DND-41 (cell line): ENCODE results near the gene ARHGAP22.

Source experiments
- ATAC-seq: fragments of 200-7000 bp; cut with Tn5 transposase; 3 replicates; pipeline ENCODE4 v1.9.1; 2021; ENCODE audit warnings: low read depth; ENCODE audit not compliant: insufficient read depth
- DNase-seq: peaks from one replicate; pipeline ENCODE4 v3.0.0-alpha.2; 2020
- H2AFZ ChIP-seq: 2 replicates; pipeline ENCODE4 v1.6.0; 2012; ENCODE audit warnings: low read depth, low read length
- H3K27ac ChIP-seq: 2 replicates; pipeline ENCODE4 v1.5.1; 2012; ENCODE audit warnings: low read length, inconsistent platforms
- H3K27me3 ChIP-seq: fragments of 200-600 bp; sonication (generic); 2 replicates; pipeline ENCODE4 v1.6.0; 2012; ENCODE audit warnings: low read length, mild to moderate bottlenecking, inconsistent platforms; ENCODE audit not compliant: insufficient read depth, poor library complexity
- H3K36me3 ChIP-seq: 2 replicates; pipeline ENCODE4 v1.5.1; 2012; ENCODE audit warnings: low read length, inconsistent platforms; ENCODE audit not compliant: insufficient read depth
- H3K4me1 ChIP-seq: 2 replicates; pipeline ENCODE4 v1.5.1; 2012; ENCODE audit warnings: mild to moderate bottlenecking, low read length; ENCODE audit not compliant: insufficient read depth
- H3K4me2 ChIP-seq: 2 replicates; pipeline ENCODE4 v1.6.0; 2012; ENCODE audit warnings: mild to moderate bottlenecking, moderate library complexity, low read length, inconsistent platforms; ENCODE audit not compliant: insufficient read depth
- H3K4me3 ChIP-seq, 2 experiments: fragments of 200-600 bp in 1 of 2; shearing (Covaris generic) in 1 of 2; 2 replicates each; pipeline ENCODE4 v1.5.1; 2012 to 2016; ENCODE audit warnings: inconsistent platforms in 2 of 2, low read length in 2 of 2, mild to moderate bottlenecking in 2 of 2, low read depth in 1 of 2, moderate library complexity in 1 of 2
- H3K79me2 ChIP-seq: 2 replicates; pipeline ENCODE4 v1.6.0; 2012; ENCODE audit warnings: low read length, inconsistent platforms; ENCODE audit not compliant: insufficient read depth
- H3K9ac ChIP-seq: 2 replicates; pipeline ENCODE4 v1.6.0; 2012; ENCODE audit warnings: low read depth, mild to moderate bottlenecking, inconsistent platforms, low read length, moderate library complexity
- H3K9me3 ChIP-seq: 2 replicates; pipeline ENCODE4 v1.5.1; 2012; ENCODE audit warnings: low read length, moderate library complexity, mild to moderate bottlenecking, inconsistent platforms; ENCODE audit not compliant: insufficient read depth, severe bottlenecking
- H4K20me1 ChIP-seq: 2 replicates; pipeline ENCODE4 v1.6.0; 2012; ENCODE audit warnings: low read length; ENCODE audit not compliant: insufficient read depth
- EZH2 ChIP-seq: IDR thresholded peaks from 3 replicates; pipeline ENCODE4 v1.6.1; 2012; ENCODE audit warnings: borderline replicate concordance, low read depth, mild to moderate bottlenecking, moderate library complexity, low read length, inconsistent platforms; ENCODE audit not compliant: severe bottlenecking
- TF ChIP-seq, protein P1 (sequence below): IDR thresholded peaks from 2 replicates; pipeline ENCODE4 v1.5.1; 2012; ENCODE audit warnings: borderline replicate concordance, low read length, moderate library complexity, mild to moderate bottlenecking; ENCODE audit not compliant: poor library complexity, severe bottlenecking; ENCODE audit errors: extremely low read depth

ARHGAP22 gene

DNA sequence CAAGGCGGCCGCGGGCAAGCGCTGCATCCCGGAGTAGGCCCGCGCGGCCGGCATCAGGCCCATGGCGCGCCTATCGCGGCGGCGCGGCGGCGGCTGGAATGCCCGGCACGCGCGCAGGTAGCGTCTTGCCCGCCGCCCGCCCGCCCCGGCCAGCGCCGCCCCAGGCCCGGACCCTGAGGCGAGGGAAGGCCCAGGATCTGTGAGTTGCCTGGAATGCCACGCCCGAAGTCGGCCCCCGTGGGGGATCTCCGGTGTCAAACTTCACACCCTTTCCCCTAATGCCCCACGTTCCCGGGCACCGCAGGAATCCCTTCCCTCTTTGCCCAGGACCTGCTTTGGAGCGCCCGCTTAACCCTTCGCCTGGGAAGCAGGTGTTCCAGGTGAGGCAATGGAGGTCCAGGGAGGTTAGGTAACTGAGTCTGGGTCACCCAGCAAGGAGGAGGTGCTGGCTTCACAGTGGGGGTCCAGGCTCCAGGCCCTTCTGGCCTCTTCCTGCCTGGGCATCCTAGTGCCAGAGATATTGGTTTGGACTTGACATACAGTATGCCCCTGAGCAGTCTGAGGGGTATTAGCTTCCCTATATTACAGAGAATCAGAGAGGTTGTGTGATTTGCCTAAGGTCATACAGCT is 138.1 kb downstream of the ARHGAP22 start:
- no peaks in the 10 kb centered on the region for H3K27me3 ChIP-seq
- ATAC-seq (no peak), DNase-seq (no peak)
- no peaks in the 10 kb centered on the region for H3K36me3 ChIP-seq
- TF ChIP-seq, protein P1, sequence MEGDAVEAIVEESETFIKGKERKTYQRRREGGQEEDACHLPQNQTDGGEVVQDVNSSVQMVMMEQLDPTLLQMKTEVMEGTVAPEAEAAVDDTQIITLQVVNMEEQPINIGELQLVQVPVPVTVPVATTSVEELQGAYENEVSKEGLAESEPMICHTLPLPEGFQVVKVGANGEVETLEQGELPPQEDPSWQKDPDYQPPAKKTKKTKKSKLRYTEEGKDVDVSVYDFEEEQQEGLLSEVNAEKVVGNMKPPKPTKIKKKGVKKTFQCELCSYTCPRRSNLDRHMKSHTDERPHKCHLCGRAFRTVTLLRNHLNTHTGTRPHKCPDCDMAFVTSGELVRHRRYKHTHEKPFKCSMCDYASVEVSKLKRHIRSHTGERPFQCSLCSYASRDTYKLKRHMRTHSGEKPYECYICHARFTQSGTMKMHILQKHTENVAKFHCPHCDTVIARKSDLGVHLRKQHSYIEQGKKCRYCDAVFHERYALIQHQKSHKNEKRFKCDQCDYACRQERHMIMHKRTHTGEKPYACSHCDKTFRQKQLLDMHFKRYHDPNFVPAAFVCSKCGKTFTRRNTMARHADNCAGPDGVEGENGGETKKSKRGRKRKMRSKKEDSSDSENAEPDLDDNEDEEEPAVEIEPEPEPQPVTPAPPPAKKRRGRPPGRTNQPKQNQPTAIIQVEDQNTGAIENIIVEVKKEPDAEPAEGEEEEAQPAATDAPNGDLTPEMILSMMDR = no peak
- TF ChIP-seq EZH2 = no peak
- no peak overlapping the region for H3K4me3 ChIP-seq
- H3K9ac ChIP-seq = no peak overlapping the region
- no peaks in the 10 kb centered on the region for H3K79me2 ChIP-seq
- no peak overlapping the region for H2AFZ ChIP-seq
- H4K20me1 ChIP-seq = no peaks in the 10 kb centered on the region
- no peak overlapping the region for H3K27ac ChIP-seq
- no peaks in the 10 kb centered on the region for H3K9me3 ChIP-seq
- no peak overlapping the region for H3K4me2 ChIP-seq
- no peaks in the 10 kb centered on the region for H3K4me1 ChIP-seq

DNA sequence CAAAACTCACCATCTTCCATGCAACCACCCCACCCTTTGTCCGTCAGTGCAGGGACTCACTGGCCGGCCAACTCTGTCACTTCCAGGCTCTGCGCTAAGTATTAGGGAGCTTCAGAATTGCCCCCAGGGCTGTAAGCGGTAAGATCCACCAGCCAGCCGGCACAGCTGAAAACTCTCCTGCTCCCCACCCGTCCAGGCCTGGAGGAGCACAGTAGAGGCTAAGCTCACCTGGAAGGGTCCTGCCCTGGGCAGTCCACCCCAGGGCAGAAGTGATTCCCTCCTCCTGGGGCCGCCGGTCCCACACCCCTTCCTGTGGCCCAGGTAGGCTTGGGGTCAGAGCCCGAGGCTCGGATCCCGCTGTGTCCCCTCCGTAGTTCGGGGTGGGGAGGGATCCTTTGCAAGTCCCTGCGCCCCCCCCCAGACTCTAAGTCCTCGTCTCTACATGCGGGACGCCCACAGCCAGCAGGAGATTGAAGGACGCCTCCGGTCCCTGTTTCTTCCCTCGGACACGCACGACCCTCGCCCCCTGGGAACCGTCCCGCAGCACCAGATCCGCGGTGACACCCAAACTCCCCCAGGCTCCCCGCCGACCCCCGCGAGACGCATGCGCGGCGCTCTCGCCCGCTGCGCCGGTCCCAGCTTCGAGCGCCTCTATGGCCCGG is 138.9 kb downstream of the ARHGAP22 start:
- no peak for ATAC-seq
- Histone ChIP-seq H3K4me1 (no peaks in the 10 kb centered on the region), H3K4me3 (no peak overlapping the region), H4K20me1 (no peaks in the 10 kb centered on the region), H3K4me2 (no peak overlapping the region), H3K36me3 (no peaks in the 10 kb centered on the region), H3K27ac (no peak overlapping the region), H2AFZ (no peak overlapping the region), H3K9ac (no peak overlapping the region), H3K9me3 (no peaks in the 10 kb centered on the region), H3K79me2 (no peaks in the 10 kb centered on the region), H3K27me3 (no peaks in the 10 kb centered on the region)
- DNase-seq = no peak
- TF ChIP-seq EZH2 = no peak
- TF ChIP-seq, protein P1 = no peak

DNA sequence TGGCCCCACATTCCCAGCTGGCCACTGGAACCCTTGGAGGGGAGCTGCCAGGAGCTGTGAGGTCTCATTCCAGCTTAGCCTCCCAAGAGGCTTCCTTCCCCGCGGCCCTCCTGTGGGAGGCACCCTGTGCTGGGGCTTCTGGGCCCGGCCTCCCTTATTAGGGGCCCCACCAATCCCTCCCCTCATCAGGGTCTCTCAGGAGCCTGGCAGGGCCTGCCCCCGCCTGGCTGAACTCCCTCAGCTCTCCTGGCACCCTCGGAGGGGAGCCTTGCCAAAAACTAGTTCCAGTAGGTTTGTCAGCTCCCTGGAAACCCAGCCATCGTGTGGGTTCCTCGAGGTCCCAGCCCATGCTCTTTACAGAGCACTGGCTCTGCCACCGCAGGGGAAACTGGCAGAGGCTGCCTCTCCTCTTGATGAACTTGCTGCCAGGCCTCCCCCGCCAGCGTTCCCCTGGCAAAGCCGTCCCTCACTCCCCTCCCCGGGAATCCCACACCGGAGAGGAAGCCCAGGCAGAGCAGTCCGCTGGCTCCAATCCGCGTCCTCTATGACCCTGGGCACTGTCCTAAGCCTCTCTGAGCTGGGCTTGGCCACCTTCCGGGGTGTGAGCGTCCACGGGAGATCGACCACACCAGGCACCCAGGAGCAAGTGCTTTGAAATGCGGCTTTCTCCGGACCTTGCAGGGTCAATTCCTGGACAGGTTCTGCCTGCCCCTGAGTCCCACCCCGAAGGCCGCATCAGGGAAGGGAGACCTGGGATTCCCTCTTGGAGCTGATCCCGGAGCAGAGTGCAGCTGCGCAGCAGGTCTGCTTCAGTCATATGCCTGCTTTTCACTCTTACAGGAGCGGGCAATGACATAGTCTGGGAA is 139.8 kb downstream of the ARHGAP22 start:
- no peaks in the 10 kb centered on the region for H3K79me2 ChIP-seq
- no peaks in the 10 kb centered on the region for H3K27me3 ChIP-seq
- no peaks in the 10 kb centered on the region for H3K4me1 ChIP-seq
- ATAC-seq (no peak), DNase-seq (no peak)
- H3K27ac ChIP-seq = no peak overlapping the region
- H3K9ac ChIP-seq = no peak overlapping the region
- TF ChIP-seq, protein P1 = no peak
- TF ChIP-seq EZH2 = no peak
- H4K20me1 ChIP-seq = no peaks in the 10 kb centered on the region
- no peaks in the 10 kb centered on the region for H3K36me3 ChIP-seq
- H3K4me2 ChIP-seq = no peak overlapping the region
- H3K4me3 ChIP-seq = no peak overlapping the region
- H3K9me3 ChIP-seq = no peaks in the 10 kb centered on the region
- H2AFZ ChIP-seq = no peak overlapping the region
